ENCODE measurements around the gene CADM2. TPM values are rescaled to one million over a fixed set of nuclear protein-coding genes. Genes with fewer than 3 reads are reported as not detected.
"Not testable (repeated sequence)": the region's sequence is repeated elsewhere in the genome, so short reads cannot be mapped to it uniquely, and the experiment has no call there.

CADM2 gene
- total RNA-seq, 1 donor from 2014 or later = 4.3 TPM

DNA sequence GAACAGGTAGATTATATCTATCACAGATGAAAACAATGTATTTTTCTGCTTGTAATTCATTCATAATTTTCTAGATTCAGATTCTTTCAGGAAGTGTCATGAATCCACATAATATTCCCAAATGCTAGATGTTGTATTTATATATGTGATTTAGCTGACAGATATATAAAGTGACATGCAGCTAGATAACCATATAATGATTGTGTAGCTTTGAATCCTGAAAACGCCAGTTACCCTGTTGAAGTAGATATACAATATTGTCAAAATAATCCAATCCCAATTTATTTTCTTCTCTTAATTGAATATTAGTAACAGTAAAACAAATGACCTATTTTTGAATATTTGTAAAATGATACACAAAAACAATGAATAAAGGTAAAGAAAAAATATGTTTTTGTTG, 738.4 kb downstream of the CADM2 start:
- no peaks in the 10 kb centered on the region for H3K36me3 ChIP-seq
- no peak for DNase-seq
- no peak for TF ChIP-seq CTCF (IDR thresholded peaks at IDR 0.05; ENCODE audit: borderline replicate concordance)
- H3K27me3 ChIP-seq (ENCODE audit: low read depth) = no peaks in the 10 kb centered on the region
- intact Hi-C loops (cut with micrococcal nuclease) = no loop called here
- H3K4me1 ChIP-seq = no peaks in the 10 kb centered on the region
- no peak overlapping the region for H3K27ac ChIP-seq (replicated peaks)
- H3K9me3 ChIP-seq (replicated peaks) = peaks cover 18% of the 10 kb centered on the region
- H3K4me3 ChIP-seq = no peak overlapping the region

GRCh38 chr3:85706130-85706529, 747.3 kb downstream of the CADM2 start:
- Histone ChIP-seq H3K4me3 (no peak overlapping the region), H3K4me1 (no peaks in the 10 kb centered on the region), H3K9me3 (replicated peaks) (no peaks in the 10 kb centered on the region), H3K36me3 (no peaks in the 10 kb centered on the region), H3K27me3 (ENCODE audit: low read depth) (no peaks in the 10 kb centered on the region), H3K27ac (replicated peaks) (no peak overlapping the region)
- intact Hi-C loops (cut with micrococcal nuclease) = no loop called here
- no peak for TF ChIP-seq CTCF (IDR thresholded peaks at IDR 0.05; ENCODE audit: borderline replicate concordance)
- DNase-seq = no peak

- H3K9me3 ChIP-seq (replicated peaks); H3K4me3 ChIP-seq; H3K27ac ChIP-seq (replicated peaks); H3K4me1 ChIP-seq; H3K36me3 ChIP-seq; H3K27me3 ChIP-seq (ENCODE audit: low read depth); intact Hi-C loops (cut with micrococcal nuclease); DNase-seq: not testable (repeated sequence)
Measured at GRCh38 chr3:85708325-85708724, 749.5 kb downstream of the CADM2 start.

- H3K4me3 ChIP-seq = no peak overlapping the region
- H3K9me3 ChIP-seq (replicated peaks) = no peaks in the 10 kb centered on the region
- TF ChIP-seq CTCF (IDR thresholded peaks at IDR 0.05; ENCODE audit: borderline replicate concordance) = no peak
- intact Hi-C loops (cut with micrococcal nuclease) = no loop called here
- no peaks in the 10 kb centered on the region for H3K27me3 ChIP-seq (ENCODE audit: low read depth)
- no peaks in the 10 kb centered on the region for H3K4me1 ChIP-seq
- no peak for DNase-seq
- no peaks in the 10 kb centered on the region for H3K36me3 ChIP-seq
- H3K27ac ChIP-seq (replicated peaks) = no peak overlapping the region
Measured at GRCh38 chr3:85709346-85709892, 750.6 kb downstream of the CADM2 start.

GRCh38 chr3:85710490-85710889, 751.7 kb downstream of the CADM2 start:
- H3K27me3 ChIP-seq (ENCODE audit: low read depth) = no peaks in the 10 kb centered on the region
- no peaks in the 10 kb centered on the region for H3K36me3 ChIP-seq
- intact Hi-C loops (cut with micrococcal nuclease) = no loop called here
- H3K4me1 ChIP-seq = no peaks in the 10 kb centered on the region
- H3K27ac ChIP-seq (replicated peaks) = no peak overlapping the region
- H3K4me3 ChIP-seq = no peak overlapping the region
- TF ChIP-seq CTCF (IDR thresholded peaks at IDR 0.05; ENCODE audit: borderline replicate concordance) = no peak
- H3K9me3 ChIP-seq (replicated peaks) = peaks cover 2% of the 10 kb centered on the region
- DNase-seq = no peak

GRCh38 chr3:85721409-85722145, 762.8 kb downstream of the CADM2 start:
- intact Hi-C loops (cut with micrococcal nuclease) = no loop called here
- TF ChIP-seq CTCF (IDR thresholded peaks at IDR 0.05; ENCODE audit: borderline replicate concordance) = no peak
- no peak for DNase-seq

More at GRCh38 chr3:85721409-85722145, 762.8 kb downstream of the CADM2 start:
- H3K4me3 ChIP-seq = no peak overlapping the region
- no peaks in the 10 kb centered on the region for H3K4me1 ChIP-seq
- H3K9me3 ChIP-seq (replicated peaks) = no peaks in the 10 kb centered on the region
- no peak overlapping the region for H3K27ac ChIP-seq (replicated peaks)
- H3K27me3 ChIP-seq (ENCODE audit: low read depth) = no peaks in the 10 kb centered on the region
- H3K36me3 ChIP-seq = no peaks in the 10 kb centered on the region
